ENCODE data around the gene VEGFA.

Gene VEGFA

DNA sequence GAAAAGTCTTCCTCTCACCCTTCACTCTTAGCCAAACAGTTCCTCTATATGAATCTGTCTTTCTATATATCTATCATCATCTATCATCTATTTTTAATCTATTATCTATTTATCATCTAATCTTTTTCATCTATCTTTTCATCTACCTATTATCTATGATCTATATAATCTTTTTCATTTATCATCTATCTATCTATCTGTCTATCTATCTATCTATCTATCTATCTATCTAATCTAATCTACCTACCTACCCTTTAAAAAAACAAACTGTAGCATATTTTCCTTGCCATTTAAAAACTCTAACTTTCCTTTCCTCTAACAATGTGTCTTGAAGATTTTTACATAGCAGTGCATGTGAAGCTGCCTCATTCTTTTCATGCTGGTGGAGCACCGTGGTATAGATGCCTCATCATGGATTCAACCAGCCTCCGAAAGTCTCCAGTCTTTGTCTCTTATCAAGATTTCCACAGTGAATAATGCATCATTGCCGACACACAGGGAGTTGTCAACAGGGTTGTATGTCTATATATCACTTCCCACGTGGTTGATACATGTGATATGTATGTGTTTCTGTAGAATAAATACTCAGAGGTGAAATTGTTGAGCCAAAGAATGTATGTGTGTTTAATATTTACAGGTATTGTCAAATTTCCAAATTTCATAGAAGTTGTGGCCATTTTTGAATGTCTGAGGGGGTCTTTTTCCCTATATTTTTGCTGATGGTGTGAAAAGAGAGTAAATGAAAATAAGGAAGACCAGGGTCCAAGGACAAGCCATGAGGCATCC, 51.3 kb downstream of the VEGFA start:
- Histone ChIP-seq H3K27me3 (ENCODE audit: low read depth, low read length) (peaks cover 27% of the 10 kb centered on the region), H3K36me3 (replicated peaks; ENCODE audit: low read depth, low read length) (no peaks in the 10 kb centered on the region), H3K4me1 (ENCODE audit: low read length) (peaks cover 12% of the 10 kb centered on the region), H2AFZ (ENCODE audit: low read depth, low read length) (no peak overlapping the region), H3K79me2 (ENCODE audit: low read length) (no peaks in the 10 kb centered on the region), H3K27ac (ENCODE audit: low read length) (no peak overlapping the region), H3K4me3 (ENCODE audit: low read length) (no peak overlapping the region), H3K9me3 (ENCODE audit: insufficient read depth, low read length) (no peaks in the 10 kb centered on the region), H3K4me2 (ENCODE audit: low read length) (no peak overlapping the region), H3K9ac (ENCODE audit: low read length) (no peak overlapping the region), H4K20me1 (ENCODE audit: insufficient read depth, low read length) (no peaks in the 10 kb centered on the region)
- no peak for TF ChIP-seq EZH2phosphoT487 (IDR thresholded peaks at IDR 0.05; ENCODE audit: low read depth)
- TF ChIP-seq, protein P1, sequence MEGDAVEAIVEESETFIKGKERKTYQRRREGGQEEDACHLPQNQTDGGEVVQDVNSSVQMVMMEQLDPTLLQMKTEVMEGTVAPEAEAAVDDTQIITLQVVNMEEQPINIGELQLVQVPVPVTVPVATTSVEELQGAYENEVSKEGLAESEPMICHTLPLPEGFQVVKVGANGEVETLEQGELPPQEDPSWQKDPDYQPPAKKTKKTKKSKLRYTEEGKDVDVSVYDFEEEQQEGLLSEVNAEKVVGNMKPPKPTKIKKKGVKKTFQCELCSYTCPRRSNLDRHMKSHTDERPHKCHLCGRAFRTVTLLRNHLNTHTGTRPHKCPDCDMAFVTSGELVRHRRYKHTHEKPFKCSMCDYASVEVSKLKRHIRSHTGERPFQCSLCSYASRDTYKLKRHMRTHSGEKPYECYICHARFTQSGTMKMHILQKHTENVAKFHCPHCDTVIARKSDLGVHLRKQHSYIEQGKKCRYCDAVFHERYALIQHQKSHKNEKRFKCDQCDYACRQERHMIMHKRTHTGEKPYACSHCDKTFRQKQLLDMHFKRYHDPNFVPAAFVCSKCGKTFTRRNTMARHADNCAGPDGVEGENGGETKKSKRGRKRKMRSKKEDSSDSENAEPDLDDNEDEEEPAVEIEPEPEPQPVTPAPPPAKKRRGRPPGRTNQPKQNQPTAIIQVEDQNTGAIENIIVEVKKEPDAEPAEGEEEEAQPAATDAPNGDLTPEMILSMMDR (IDR thresholded peaks at IDR 0.05; ENCODE audit: low read depth, low read length), result no peak

DNA sequence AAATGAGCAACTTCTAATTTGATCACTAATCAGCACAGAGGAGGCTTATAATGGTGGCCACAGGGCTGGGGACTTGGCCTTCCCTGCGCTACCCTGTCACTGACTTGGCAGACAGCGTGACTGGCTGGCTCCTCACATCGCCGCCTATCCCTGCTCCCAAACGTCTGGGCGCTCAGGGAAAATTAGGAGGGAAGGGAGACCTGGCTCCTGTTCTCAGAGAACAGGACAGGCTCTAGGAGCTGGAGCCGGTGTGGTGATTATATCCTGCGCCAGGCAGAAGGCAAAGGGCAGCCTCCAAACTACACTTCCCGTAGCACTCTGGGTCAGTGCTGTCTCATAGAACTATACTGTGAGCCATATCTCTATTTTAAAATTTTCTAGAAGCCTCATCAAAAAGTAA, 53.4 kb downstream of the VEGFA start:
- TF ChIP-seq, protein P1 (IDR thresholded peaks at IDR 0.05; ENCODE audit: low read depth, low read length), result no peak
- no peak for TF ChIP-seq EZH2phosphoT487 (IDR thresholded peaks at IDR 0.05; ENCODE audit: low read depth)
- peaks cover 27% of the 10 kb centered on the region for H3K27me3 ChIP-seq (ENCODE audit: low read depth, low read length)
- H3K9me3 ChIP-seq (ENCODE audit: insufficient read depth, low read length), result no peaks in the 10 kb centered on the region
- H4K20me1 ChIP-seq (ENCODE audit: insufficient read depth, low read length), result no peaks in the 10 kb centered on the region
- no peak overlapping the region for H3K4me2 ChIP-seq (ENCODE audit: low read length)
- H2AFZ ChIP-seq (ENCODE audit: low read depth, low read length), result no peak overlapping the region
- H3K79me2 ChIP-seq (ENCODE audit: low read length), result no peaks in the 10 kb centered on the region
- no peak overlapping the region for H3K4me3 ChIP-seq (ENCODE audit: low read length)
- no peak overlapping the region for H3K27ac ChIP-seq (ENCODE audit: low read length)
- no peak overlapping the region for H3K9ac ChIP-seq (ENCODE audit: low read length)
- no peaks in the 10 kb centered on the region for H3K36me3 ChIP-seq (replicated peaks; ENCODE audit: low read depth, low read length)
- H3K4me1 ChIP-seq (ENCODE audit: low read length), result peaks cover 12% of the 10 kb centered on the region

DNA sequence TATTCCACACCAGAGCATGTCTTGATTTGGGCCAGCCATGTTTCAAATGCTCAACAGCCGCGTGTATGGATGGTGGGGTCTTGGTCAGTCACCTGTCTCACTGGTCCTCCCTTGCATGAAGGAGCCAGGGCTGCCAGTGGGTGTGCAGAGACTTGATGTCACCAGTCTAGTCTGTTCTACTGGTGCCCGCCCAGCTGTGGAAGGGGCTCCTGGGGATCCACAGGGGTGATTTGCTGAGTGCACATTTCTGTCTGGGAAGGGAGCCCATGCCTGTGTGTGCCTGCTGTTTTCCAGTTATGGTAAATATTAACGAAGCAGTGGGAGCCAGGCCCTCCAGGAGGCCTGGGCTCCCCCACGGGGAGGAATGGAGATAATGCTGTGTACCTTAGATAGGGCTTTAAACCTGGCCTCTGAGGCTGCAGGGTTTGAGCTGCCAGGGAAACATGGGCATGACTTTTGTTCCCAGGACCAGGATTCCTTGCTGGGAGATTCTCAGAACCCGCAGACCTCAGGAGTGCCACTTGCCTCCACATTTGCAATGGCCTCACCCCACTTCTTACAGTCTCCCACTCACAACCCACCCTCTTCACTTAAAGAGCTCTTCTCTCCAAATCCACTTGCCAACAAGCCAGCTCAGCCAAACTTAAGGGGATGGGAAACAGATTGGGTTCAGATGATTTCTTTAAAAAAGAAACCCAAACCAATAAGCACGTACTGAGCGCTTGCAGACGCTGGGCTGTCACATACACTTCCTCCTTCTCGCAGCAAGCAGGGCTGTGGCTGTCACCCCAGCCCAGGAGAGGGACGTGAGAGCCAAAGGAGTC, 54.1 kb downstream of the VEGFA start:
- Histone ChIP-seq H3K4me3 (ENCODE audit: low read length) (peak overlapping the region; percentile 50), H3K79me2 (ENCODE audit: low read length) (no peaks in the 10 kb centered on the region), H3K27me3 (ENCODE audit: low read depth, low read length) (peaks cover 27% of the 10 kb centered on the region), H3K27ac (ENCODE audit: low read length) (no peak overlapping the region), H3K4me2 (ENCODE audit: low read length) (peak overlapping the region; percentile 65), H3K9me3 (ENCODE audit: insufficient read depth, low read length) (no peaks in the 10 kb centered on the region), H2AFZ (ENCODE audit: low read depth, low read length) (peak overlapping the region; percentile 96), H3K36me3 (replicated peaks; ENCODE audit: low read depth, low read length) (no peaks in the 10 kb centered on the region), H3K9ac (ENCODE audit: low read length) (peak overlapping the region; percentile 20; the same call in 1 of the 2 replicates), H3K4me1 (ENCODE audit: low read length) (peaks cover 12% of the 10 kb centered on the region), H4K20me1 (ENCODE audit: insufficient read depth, low read length) (no peaks in the 10 kb centered on the region)
- no peak for TF ChIP-seq EZH2phosphoT487 (IDR thresholded peaks at IDR 0.05; ENCODE audit: low read depth)

DNA sequence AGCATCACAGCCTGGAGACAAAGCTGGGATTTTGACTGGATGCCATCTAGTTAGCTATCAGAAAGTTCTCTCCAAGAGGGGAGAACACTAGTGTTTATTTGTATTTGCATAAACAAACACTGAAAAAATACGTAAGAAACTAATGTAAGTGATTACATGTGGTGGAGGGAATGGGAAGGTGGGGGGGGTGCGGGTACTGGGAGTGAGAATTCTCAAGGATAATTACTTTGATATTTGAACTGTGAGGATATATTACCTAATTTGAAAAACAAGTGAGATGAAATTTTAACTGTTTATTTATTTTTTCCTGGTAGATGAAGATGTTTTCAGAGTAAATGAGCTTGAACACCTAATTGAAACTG, 54.7 kb downstream of the VEGFA start:
- Histone ChIP-seq H3K36me3 (replicated peaks; ENCODE audit: low read depth, low read length) (no peaks in the 10 kb centered on the region), H3K27ac (ENCODE audit: low read length) (no peak overlapping the region), H3K79me2 (ENCODE audit: low read length) (no peaks in the 10 kb centered on the region), H3K4me1 (ENCODE audit: low read length) (peaks cover 9% of the 10 kb centered on the region), H3K9me3 (ENCODE audit: insufficient read depth, low read length) (no peaks in the 10 kb centered on the region), H3K9ac (ENCODE audit: low read length) (peak overlapping the region; percentile 20; the same call in 1 of the 2 replicates), H3K4me2 (ENCODE audit: low read length) (peak overlapping the region; percentile 65), H2AFZ (ENCODE audit: low read depth, low read length) (peak overlapping the region; percentile 96), H3K4me3 (ENCODE audit: low read length) (peak overlapping the region; percentile 50), H4K20me1 (ENCODE audit: insufficient read depth, low read length) (no peaks in the 10 kb centered on the region), H3K27me3 (ENCODE audit: low read depth, low read length) (peaks cover 32% of the 10 kb centered on the region)
- TF ChIP-seq EZH2phosphoT487 (IDR thresholded peaks at IDR 0.05; ENCODE audit: low read depth), result no peak
- TF ChIP-seq, protein P1 (IDR thresholded peaks at IDR 0.05; ENCODE audit: low read depth, low read length), result no peak

All from OCI-LY3 (cell line).